Type B pancreatic cell (in vitro differentiated cells): ENCODE data around the gene OR51I1. TPM values are rescaled to one million over a fixed set of nuclear protein-coding genes. Genes with fewer than 3 reads are reported as not detected.

Experiments
- DNase-seq: peaks from one replicate; pipeline ENCODE4 v3.0.0; 2021; ENCODE audit warnings: mixed read lengths; ENCODE audit not compliant: unreplicated experiment; ENCODE audit errors: extremely low spot score
- H3K27ac Mint-ChIP-seq: 2 replicates; pipeline ENCODE4 v1.8.0; 2021; ENCODE audit warnings: mild to moderate bottlenecking, mixed read lengths
- H3K27me3 Mint-ChIP-seq: 2 replicates; pipeline ENCODE4 v1.8.0; 2021; ENCODE audit warnings: mixed read lengths
- H3K36me3 Mint-ChIP-seq: 2 replicates; pipeline ENCODE4 v1.8.0; 2021; ENCODE audit warnings: mixed read lengths
- H3K4me1 Mint-ChIP-seq: one replicate; pipeline ENCODE4 v1.8.0; 2021; ENCODE audit warnings: mixed read lengths; ENCODE audit not compliant: unreplicated experiment
- H3K4me3 Mint-ChIP-seq: 2 replicates; pipeline ENCODE4 v1.8.0; 2021; ENCODE audit warnings: mild to moderate bottlenecking, mixed read lengths
- H3K9me3 Mint-ChIP-seq: 2 replicates; pipeline ENCODE4 v1.8.0; 2021; ENCODE audit warnings: mixed read lengths
- long read RNA-seq: library from polyadenylated mRNA; unstranded; transcript quantifications from one replicate; pipeline ENCODE4 v2.0.0, GENCODE V29; 2020
- total RNA-seq: library from RNA; stranded (reverse); gene quantifications from 2 replicates; pipeline ENCODE4 v1.2.1, GENCODE V29; 2021; ENCODE audit warnings: low replicate concordance
- TF ChIP-seq, protein P1 (sequence below): fragments of 200-600 bp; sonication (generic); conservative IDR thresholded peaks from 2 replicates; pipeline ENCODE4 v1.5.0; 2021; ENCODE audit warnings: antibody characterized with exemption, mild to moderate bottlenecking

Gene OR51I1
- not detected in 2 replicates for total RNA-seq
- long read RNA-seq: 0 reads

GRCh38 chr11:5441414-5441813 lies at the start of gene OR51I1:
Gene OR51I1 (minus strand): TSS chr11:5441514. CDS start chr11:5441514, 0 bp downstream.
- H3K36me3 Mint-ChIP-seq: no peaks in the 10 kb centered on the region
- H3K9me3 Mint-ChIP-seq: no peaks in the 10 kb centered on the region
- peaks cover 11% of the 10 kb centered on the region for H3K27me3 Mint-ChIP-seq
- no peak for DNase-seq
- H3K27ac Mint-ChIP-seq: no peak within 1 kb of the TSS
- TF ChIP-seq, protein P1, sequence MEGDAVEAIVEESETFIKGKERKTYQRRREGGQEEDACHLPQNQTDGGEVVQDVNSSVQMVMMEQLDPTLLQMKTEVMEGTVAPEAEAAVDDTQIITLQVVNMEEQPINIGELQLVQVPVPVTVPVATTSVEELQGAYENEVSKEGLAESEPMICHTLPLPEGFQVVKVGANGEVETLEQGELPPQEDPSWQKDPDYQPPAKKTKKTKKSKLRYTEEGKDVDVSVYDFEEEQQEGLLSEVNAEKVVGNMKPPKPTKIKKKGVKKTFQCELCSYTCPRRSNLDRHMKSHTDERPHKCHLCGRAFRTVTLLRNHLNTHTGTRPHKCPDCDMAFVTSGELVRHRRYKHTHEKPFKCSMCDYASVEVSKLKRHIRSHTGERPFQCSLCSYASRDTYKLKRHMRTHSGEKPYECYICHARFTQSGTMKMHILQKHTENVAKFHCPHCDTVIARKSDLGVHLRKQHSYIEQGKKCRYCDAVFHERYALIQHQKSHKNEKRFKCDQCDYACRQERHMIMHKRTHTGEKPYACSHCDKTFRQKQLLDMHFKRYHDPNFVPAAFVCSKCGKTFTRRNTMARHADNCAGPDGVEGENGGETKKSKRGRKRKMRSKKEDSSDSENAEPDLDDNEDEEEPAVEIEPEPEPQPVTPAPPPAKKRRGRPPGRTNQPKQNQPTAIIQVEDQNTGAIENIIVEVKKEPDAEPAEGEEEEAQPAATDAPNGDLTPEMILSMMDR: no peak
- no peaks in the 10 kb centered on the region for H3K4me1 Mint-ChIP-seq
- H3K4me3 Mint-ChIP-seq: no peak within 1 kb of the TSS

DNA sequence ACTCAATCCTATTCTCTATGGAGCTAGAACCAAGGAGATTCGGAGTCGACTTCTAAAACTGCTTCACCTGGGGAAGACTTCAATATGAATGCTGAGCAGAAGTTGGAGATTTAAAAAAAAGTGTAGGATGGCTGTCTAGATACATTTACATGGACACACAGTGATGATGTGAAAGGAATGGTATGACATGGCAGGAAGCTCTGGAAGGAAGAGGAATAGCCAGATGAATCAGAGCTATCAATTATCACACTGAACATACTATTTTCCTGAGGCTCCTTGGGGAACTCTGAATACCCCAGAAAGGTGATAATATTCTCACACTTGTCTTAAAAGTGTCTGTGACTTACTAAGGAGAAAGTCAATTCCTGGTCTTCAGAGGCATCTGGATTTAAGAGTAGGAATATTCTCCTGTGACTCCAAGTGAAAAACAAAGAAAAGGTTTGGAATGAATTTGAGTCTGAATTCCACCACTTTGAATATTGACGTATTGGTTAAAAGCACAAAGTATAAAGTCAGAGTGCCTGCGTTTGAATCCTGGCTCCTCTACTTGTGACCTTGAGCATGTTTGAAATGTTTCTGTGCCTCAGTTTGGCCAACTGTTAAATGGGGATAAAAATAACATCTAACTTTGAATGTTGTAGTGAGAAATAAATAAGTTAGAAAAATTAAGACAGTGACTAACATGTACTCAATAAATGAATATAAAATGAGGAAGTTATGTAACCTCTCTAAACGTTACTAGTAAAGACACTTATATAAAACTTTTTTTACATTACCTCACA lies 48.5 kb upstream of the OR51I1 start:
- H3K27ac Mint-ChIP-seq: no peak overlapping the region
- H3K4me3 Mint-ChIP-seq: no peak overlapping the region
- no peak for DNase-seq
- H3K36me3 Mint-ChIP-seq: no peaks in the 10 kb centered on the region
- TF ChIP-seq, protein P1: no peak
- H3K27me3 Mint-ChIP-seq: peaks cover 3% of the 10 kb centered on the region
- H3K4me1 Mint-ChIP-seq: no peaks in the 10 kb centered on the region
- H3K9me3 Mint-ChIP-seq: no peaks in the 10 kb centered on the region

- H3K27ac Mint-ChIP-seq: no peak overlapping the region
- TF ChIP-seq, protein P1: no peak
- H3K27me3 Mint-ChIP-seq: peaks cover 5% of the 10 kb centered on the region
- no peaks in the 10 kb centered on the region for H3K4me1 Mint-ChIP-seq
- DNase-seq: no peak
- H3K36me3 Mint-ChIP-seq: no peaks in the 10 kb centered on the region
- H3K4me3 Mint-ChIP-seq: no peak overlapping the region
- no peaks in the 10 kb centered on the region for H3K9me3 Mint-ChIP-seq
These were observed 47.6 kb upstream of the OR51I1 start for GRCh38 chr11:5488798-5489399.

GRCh38 chr11:5488385-5488784 lies 47.1 kb upstream of the OR51I1 start, which contains the start of gene OR52D1:
Gene OR52D1 (plus strand): TSS chr11:5488685. CDS start chr11:5488707, 22 bp downstream.
- Mint-ChIP-seq H3K4me3 (no peak within 1 kb of the TSS), H3K4me1 (no peaks in the 10 kb centered on the region), H3K9me3 (no peaks in the 10 kb centered on the region), H3K27me3 (peaks cover 8% of the 10 kb centered on the region), H3K27ac (no peak within 1 kb of the TSS), H3K36me3 (no peaks in the 10 kb centered on the region)
- DNase-seq: no peak
- TF ChIP-seq, protein P1: no peak

GRCh38 chr11:5486421-5486820 lies 45.1 kb upstream of the OR51I1 start:
- Mint-ChIP-seq H3K27me3 (peaks cover 8% of the 10 kb centered on the region), H3K4me3 (no peak overlapping the region), H3K27ac (no peak overlapping the region), H3K36me3 (no peaks in the 10 kb centered on the region), H3K9me3 (no peaks in the 10 kb centered on the region), H3K4me1 (no peaks in the 10 kb centered on the region)
- TF ChIP-seq, protein P1: no peak
- no peak for DNase-seq
